ENCODE results near the gene MALSU1.
A peak's percentile ranks its signal among the peaks of the same experiment; 100 is the strongest.

MALSU1 gene

DNA sequence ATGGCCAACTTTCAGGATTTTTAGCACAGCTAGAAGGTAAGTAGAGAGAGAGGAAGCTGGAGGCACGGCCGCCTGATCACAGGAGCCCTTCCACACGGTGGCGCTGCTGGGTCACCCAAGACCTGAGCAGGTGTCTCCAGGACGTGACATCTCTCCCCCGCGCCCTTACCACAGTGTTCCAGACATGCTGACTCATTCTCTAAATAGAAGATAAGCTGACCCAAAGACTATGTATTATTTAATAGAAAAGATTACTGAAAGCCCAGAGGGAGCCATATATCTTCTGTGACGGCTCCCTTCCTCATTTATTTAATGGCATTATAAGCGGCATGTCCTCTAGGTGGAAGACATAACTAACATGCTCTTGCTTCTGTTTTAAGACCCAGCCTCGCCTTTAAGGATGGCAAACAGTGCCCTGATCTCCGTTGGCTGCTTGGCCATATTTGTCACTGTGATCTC lies 26.0 kb upstream of the MALSU1 start:
- no peaks in the 10 kb centered on the region; the same call in 1 of the 2 replicates for H3F3A ChIP-seq (ENCODE audit: control insufficient read depth, insufficient read depth)
- H3K4me2 ChIP-seq (ENCODE audit: low read length), result peak overlapping the region; percentile 68
- H3K9me2 ChIP-seq (replicated peaks; ENCODE audit: control insufficient read depth, low read length), result no peaks in the 10 kb centered on the region
- H4K20me1 ChIP-seq (ENCODE audit: control insufficient read depth, insufficient read depth, low read depth, low read length), result no peaks in the 10 kb centered on the region
- no peak for TF ChIP-seq EZH2phosphoT487 (IDR thresholded peaks at IDR 0.05; ENCODE audit: borderline replicate concordance, low read length)
- TF ChIP-seq CTCF (IDR thresholded peaks at IDR 0.05; ENCODE audit: low read depth, low read length, poor library complexity, severe bottlenecking), result peak; percentile 97
- no peaks in the 10 kb centered on the region for H3K79me2 ChIP-seq (ENCODE audit: control insufficient read depth, low read length)
- H3K27me3 ChIP-seq (ENCODE audit: control insufficient read depth, low read length), result peaks cover 7% of the 10 kb centered on the region; the same call in 1 of the 2 replicates
- H3K4me1 ChIP-seq (ENCODE audit: control insufficient read depth, low read length), result peaks cover 22% of the 10 kb centered on the region
- H3K9me3 ChIP-seq (ENCODE audit: control insufficient read depth, insufficient read depth, low read length), result no peaks in the 10 kb centered on the region
- H3K36me3 ChIP-seq (ENCODE audit: control insufficient read depth, low read length), result no peaks in the 10 kb centered on the region
- no peak overlapping the region for H3K27ac ChIP-seq (ENCODE audit: low read depth, low read length)
- H3K4me3 ChIP-seq (ENCODE audit: low read length), result peak overlapping the region; percentile 61

- no peak overlapping the region for H3K4me3 ChIP-seq (ENCODE audit: low read length)
- no peak overlapping the region for H3K27ac ChIP-seq (ENCODE audit: low read depth, low read length)
- TF ChIP-seq CTCF (IDR thresholded peaks at IDR 0.05; ENCODE audit: low read depth, low read length, poor library complexity, severe bottlenecking) (no peak), EZH2phosphoT487 (IDR thresholded peaks at IDR 0.05; ENCODE audit: borderline replicate concordance, low read length) (no peak)
- no peaks in the 10 kb centered on the region for H3K9me3 ChIP-seq (ENCODE audit: control insufficient read depth, insufficient read depth, low read length)
- H3K4me2 ChIP-seq (ENCODE audit: low read length), result no peak overlapping the region
- H3K27me3 ChIP-seq (ENCODE audit: control insufficient read depth, low read length), result peaks cover 7% of the 10 kb centered on the region; the same call in 1 of the 2 replicates
- peaks cover 22% of the 10 kb centered on the region for H3K4me1 ChIP-seq (ENCODE audit: control insufficient read depth, low read length)
- H4K20me1 ChIP-seq (ENCODE audit: control insufficient read depth, insufficient read depth, low read depth, low read length), result no peaks in the 10 kb centered on the region
- H3F3A ChIP-seq (ENCODE audit: control insufficient read depth, insufficient read depth), result no peaks in the 10 kb centered on the region; the same call in 1 of the 2 replicates
- no peaks in the 10 kb centered on the region for H3K79me2 ChIP-seq (ENCODE audit: control insufficient read depth, low read length)
- H3K36me3 ChIP-seq (ENCODE audit: control insufficient read depth, low read length), result no peaks in the 10 kb centered on the region
- H3K9me2 ChIP-seq (replicated peaks; ENCODE audit: control insufficient read depth, low read length), result no peaks in the 10 kb centered on the region
These were observed 23.2 kb upstream of the MALSU1 start for GRCh38 chr7:23275912-23276311.

DNA sequence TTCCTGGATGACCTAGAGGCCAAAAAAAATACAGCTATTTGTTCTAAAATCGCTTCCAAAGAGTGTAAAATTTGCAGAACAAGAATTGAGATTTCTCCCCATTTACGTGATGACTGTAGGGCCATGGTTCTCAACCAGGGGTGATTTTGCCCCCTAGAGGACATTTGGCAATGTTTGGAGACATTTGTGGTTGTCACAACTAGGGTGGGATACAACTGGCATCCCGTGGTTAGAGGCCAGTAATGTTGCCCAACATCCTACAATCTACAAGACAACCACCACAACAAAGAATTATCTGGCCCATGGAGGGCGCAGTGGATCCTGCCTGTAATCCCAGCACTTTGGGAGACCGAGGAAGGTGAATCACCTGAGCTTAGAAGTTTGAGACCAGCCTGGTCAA lies 22.8 kb upstream of the MALSU1 start:
- H3K4me1 ChIP-seq (ENCODE audit: control insufficient read depth, low read length), result peaks cover 22% of the 10 kb centered on the region
- H3K9me3 ChIP-seq (ENCODE audit: control insufficient read depth, insufficient read depth, low read length), result no peaks in the 10 kb centered on the region
- TF ChIP-seq EZH2phosphoT487 (IDR thresholded peaks at IDR 0.05; ENCODE audit: borderline replicate concordance, low read length) (no peak), CTCF (IDR thresholded peaks at IDR 0.05; ENCODE audit: low read depth, low read length, poor library complexity, severe bottlenecking) (peak; percentile 61)
- H3K27ac ChIP-seq (ENCODE audit: low read depth, low read length), result no peak overlapping the region
- H4K20me1 ChIP-seq (ENCODE audit: control insufficient read depth, insufficient read depth, low read depth, low read length), result no peaks in the 10 kb centered on the region
- H3K4me3 ChIP-seq (ENCODE audit: low read length), result no peak overlapping the region
- H3K79me2 ChIP-seq (ENCODE audit: control insufficient read depth, low read length), result no peaks in the 10 kb centered on the region
- no peak overlapping the region for H3K4me2 ChIP-seq (ENCODE audit: low read length)
- no peaks in the 10 kb centered on the region; the same call in 1 of the 2 replicates for H3F3A ChIP-seq (ENCODE audit: control insufficient read depth, insufficient read depth)
- H3K36me3 ChIP-seq (ENCODE audit: control insufficient read depth, low read length), result no peaks in the 10 kb centered on the region
- H3K9me2 ChIP-seq (replicated peaks; ENCODE audit: control insufficient read depth, low read length), result no peaks in the 10 kb centered on the region
- peaks cover 7% of the 10 kb centered on the region; the same call in 1 of the 2 replicates for H3K27me3 ChIP-seq (ENCODE audit: control insufficient read depth, low read length)

Data from DOHH2 (cell line).